GM13977 (cell line): ENCODE measurements around the gene ZNF735.
A peak's percentile ranks its signal among the peaks of the same experiment; 100 is the strongest.
"Not testable (repeated sequence)": the region's sequence is repeated elsewhere in the genome, so short reads cannot be mapped to it uniquely, and the experiment has no call there.

ENCODE experiments used
- DNase-seq: peaks from one replicate; pipeline ENCODE4 v3.0.0; 2012; ENCODE audit warnings: low spot score
- CTCF ChIP-seq: IDR thresholded peaks from 2 replicates; pipeline ENCODE4 v1.5.1; 2012; ENCODE audit warnings: mild to moderate bottlenecking, control low read depth; ENCODE audit not compliant: insufficient read depth; ENCODE audit errors: extremely low read depth, missing control alignments
- in situ Hi-C: fragments of 300-500 bp; cut with MboI; formaldehyde crosslinking; loops from one replicate; pipeline ENCODE4 v1.12.0; 2022; ENCODE audit warnings: low sequenced_read_pairs, low pct_unique_long_range_greater_than_20kb, mixed read lengths, inconsistent platforms; ENCODE audit not compliant: unreplicated experiment

ZNF735 gene

GRCh38 chr7:64183126-64183742, 23.8 kb upstream of the ZNF735 start:
- no peak for DNase-seq
- TF ChIP-seq CTCF: peak; percentile 43
- in situ Hi-C loops: no loop called here

- no peak for DNase-seq
- no peak for TF ChIP-seq CTCF
- in situ Hi-C loops: no loop called here
These were observed 23.1 kb upstream of the ZNF735 start for GRCh38 chr7:64183827-64184372.

GRCh38 chr7:64184376-64184775, 22.6 kb upstream of the ZNF735 start:
- DNase-seq: no peak
- in situ Hi-C loops: no loop called here

GRCh38 chr7:64187408-64187807, 19.6 kb upstream of the ZNF735 start:
- no peak for TF ChIP-seq CTCF
- in situ Hi-C loops: no loop called here
- DNase-seq: no peak

More at GRCh38 chr7:64184376-64184775, 22.6 kb upstream of the ZNF735 start:
- no peak for TF ChIP-seq CTCF

GRCh38 chr7:64192148-64192704, 14.8 kb upstream of the ZNF735 start:
- no peak for DNase-seq
- in situ Hi-C loops: no loop called here
- no peak for TF ChIP-seq CTCF

GRCh38 chr7:64192775-64193174, 14.2 kb upstream of the ZNF735 start:
- in situ Hi-C loops: no loop called here
- no peak for DNase-seq
- TF ChIP-seq CTCF: no peak

- in situ Hi-C loops, DNase-seq: not testable (repeated sequence)
These were observed 12.8 kb downstream of the ZNF735 start for GRCh38 chr7:64219710-64220298.
